Measurements from ENCODE around the gene COL11A2. TPM values are rescaled to one million over a fixed set of nuclear protein-coding genes. Genes with fewer than 3 reads are reported as not detected.

The COL11A2 gene
- total RNA-seq, 1 experiment from 2014 or later, result 7.6 TPM

DNA sequence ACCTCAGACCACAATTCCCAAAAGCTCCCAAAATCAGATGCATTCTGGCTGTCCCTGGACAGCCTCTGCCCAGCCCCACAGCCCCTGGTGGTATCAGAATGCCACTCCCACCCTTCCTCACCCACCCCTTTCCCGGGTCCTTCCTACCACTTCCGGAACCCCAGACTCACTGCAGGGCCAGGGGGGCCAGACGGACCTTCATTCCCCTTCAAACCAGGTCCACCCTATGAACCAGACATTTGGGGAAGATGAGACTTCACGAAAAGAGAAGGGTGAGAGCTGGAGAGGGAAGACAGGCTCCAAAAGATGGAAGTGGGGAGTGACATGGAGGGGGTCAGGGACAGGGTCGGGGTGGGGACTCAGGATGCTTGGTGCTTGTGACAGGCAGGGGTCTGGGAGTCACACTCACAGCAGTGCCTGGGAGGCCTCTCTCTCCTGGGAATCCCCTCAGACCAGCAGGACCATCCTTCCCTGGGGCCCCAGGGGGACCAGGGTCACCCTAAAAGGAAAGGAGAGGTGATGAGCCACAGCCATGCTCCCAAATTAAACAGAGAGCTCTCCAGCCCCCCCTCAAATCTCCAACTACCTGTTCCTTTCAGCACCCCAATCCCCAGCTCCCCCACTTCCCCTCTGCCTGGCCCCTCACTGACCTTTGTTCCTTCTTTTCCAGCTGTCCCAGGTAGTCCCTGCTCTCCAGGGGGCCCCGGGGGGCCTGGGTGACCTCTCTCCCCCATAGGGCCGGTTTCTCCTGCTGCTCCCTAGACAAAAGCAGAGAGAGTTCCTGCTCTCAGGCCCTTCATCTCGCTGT is 20.2 kb downstream of the COL11A2 start:
- no peaks in the 10 kb centered on the region for H3K27me3 ChIP-seq (ENCODE audit: insufficient read depth, low read length)
- H3K9me2 ChIP-seq (ENCODE audit: insufficient read depth), result no peaks in the 10 kb centered on the region
- no peaks in the 10 kb centered on the region for H3K9me3 ChIP-seq (ENCODE audit: control insufficient read depth in 1 of 2, insufficient read depth in 1 of 2, low read depth in 1 of 2, low read length in 2 of 2)
- DNase-seq (ENCODE audit: low read depth, low spot score) (no peak), ATAC-seq (0 out of 2 replicates have a peak, but pooled peaks have one; percentile 10)
- RAD21 ChIA-PET (ENCODE audit: low non-redundant PET in 1 of 2, low total read pairs in 2 of 2, uncharacterized antibody in 2 of 2, unreplicated experiment in 2 of 2), result no interaction called here
- H3K79me2 ChIP-seq (ENCODE audit: insufficient read depth, low read length), result no peaks in the 10 kb centered on the region
- POLR2A ChIA-PET, result interaction anchor here (0.6 kb wide), 1 partner anchor 1461 kb away, joined by 3 read pairs; no protein-coding TSS in a partner anchor
- intact Hi-C loops (cut with micrococcal nuclease), result no loop called here
- H3K4me2 ChIP-seq (ENCODE audit: low read length), result no peak overlapping the region
- H3K9ac ChIP-seq (ENCODE audit: low read length), result no peak overlapping the region
- CTCF ChIA-PET, result interaction anchor here (0.5 to 1.1 kb wide), 5 partner anchors 25 to 157 kb away, joined by 3 to 4 read pairs (median 3); no protein-coding TSS in a partner anchor
- no peak overlapping the region for H3K27ac ChIP-seq (ENCODE audit: low read depth, low read length)
- BruUV-seq (replicated peaks), result no TSS peak
- H3K4me1 ChIP-seq (ENCODE audit: control insufficient read depth in 1 of 2, insufficient read depth in 2 of 2, low read length in 2 of 2), result no peaks in the 10 kb centered on the region
- no peaks in the 10 kb centered on the region for H4K20me1 ChIP-seq (ENCODE audit: insufficient read depth)
- no peak overlapping the region for H3K4me3 ChIP-seq (replicated peaks in 1 of 2; ENCODE audit: low read depth in 1 of 2, low read length in 2 of 2)
- TF ChIP-seq, protein P1, sequence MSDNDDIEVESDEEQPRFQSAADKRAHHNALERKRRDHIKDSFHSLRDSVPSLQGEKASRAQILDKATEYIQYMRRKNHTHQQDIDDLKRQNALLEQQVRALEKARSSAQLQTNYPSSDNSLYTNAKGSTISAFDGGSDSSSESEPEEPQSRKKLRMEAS (IDR thresholded peaks at IDR 0.05), result no peak
- H3K36me3 ChIP-seq (ENCODE audit: control insufficient read depth in 1 of 2, insufficient read depth in 2 of 2, low read length in 2 of 2), result no peaks in the 10 kb centered on the region
- no peak overlapping the region for H2AFZ ChIP-seq (ENCODE audit: low read depth, low read length, poor library complexity, severe bottlenecking)

DNA sequence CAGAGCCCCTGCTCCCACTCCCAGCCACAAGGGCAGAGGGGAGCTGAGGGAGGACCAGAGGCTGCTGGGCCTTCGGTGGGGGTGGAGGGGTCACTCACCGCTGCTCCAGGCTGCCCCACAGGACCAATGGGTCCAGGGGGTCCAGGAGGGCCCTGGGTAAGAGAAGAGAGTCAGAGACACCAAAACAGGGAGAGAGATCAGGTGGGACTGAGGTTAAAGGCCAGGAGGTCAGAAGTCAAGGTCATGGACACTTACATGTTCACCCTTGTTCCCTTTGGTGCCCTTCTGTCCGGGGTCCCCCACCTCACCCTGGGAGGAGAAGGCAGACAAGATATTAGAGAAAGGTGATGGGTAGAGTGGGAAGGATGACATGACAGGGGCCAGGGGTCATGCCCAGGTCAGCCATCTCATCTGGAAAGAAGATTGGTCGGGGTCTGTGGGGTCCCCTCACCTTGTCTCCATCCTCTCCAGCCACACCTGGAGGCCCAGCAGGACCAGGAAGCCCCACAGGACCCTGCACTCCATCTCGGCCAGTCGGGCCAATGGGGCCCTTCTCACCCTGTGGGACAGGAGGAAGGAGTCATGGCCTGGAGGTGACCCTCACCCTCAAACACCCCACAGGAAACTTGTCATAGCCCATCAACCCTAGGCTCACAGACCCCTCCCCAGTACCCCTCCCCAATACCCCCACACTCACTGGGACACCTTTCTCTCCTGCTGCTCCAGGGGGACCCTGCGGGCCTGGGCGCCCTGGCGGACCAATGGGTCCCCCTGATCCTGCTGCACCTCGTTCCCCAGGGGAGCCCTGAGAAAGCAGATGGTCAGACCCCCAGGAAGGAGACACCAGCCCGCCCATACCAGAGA is 21.0 kb downstream of the COL11A2 start:
- H3K4me1 ChIP-seq (ENCODE audit: control insufficient read depth in 1 of 2, insufficient read depth in 2 of 2, low read length in 2 of 2), result no peaks in the 10 kb centered on the region
- BruUV-seq (replicated peaks), result no TSS peak
- H3K27ac ChIP-seq (ENCODE audit: low read depth, low read length), result no peak overlapping the region
- H3K9me3 ChIP-seq (ENCODE audit: control insufficient read depth in 1 of 2, insufficient read depth in 1 of 2, low read depth in 1 of 2, low read length in 2 of 2), result no peaks in the 10 kb centered on the region
- no peaks in the 10 kb centered on the region for H3K36me3 ChIP-seq (ENCODE audit: control insufficient read depth in 1 of 2, insufficient read depth in 2 of 2, low read length in 2 of 2)
- no peaks in the 10 kb centered on the region for H3K27me3 ChIP-seq (ENCODE audit: insufficient read depth, low read length)
- RAD21 ChIA-PET (ENCODE audit: low non-redundant PET in 1 of 2, low total read pairs in 2 of 2, uncharacterized antibody in 2 of 2, unreplicated experiment in 2 of 2), result no interaction called here
- H3K9me2 ChIP-seq (ENCODE audit: insufficient read depth), result no peaks in the 10 kb centered on the region
- CTCF ChIA-PET, result interaction anchor here (1.1 kb wide), 1 partner anchor 29 kb away, joined by 3 read pairs; no protein-coding TSS in a partner anchor
- no peak for ATAC-seq
- H3K79me2 ChIP-seq (ENCODE audit: insufficient read depth, low read length), result no peaks in the 10 kb centered on the region
- H3K9ac ChIP-seq (ENCODE audit: low read length), result no peak overlapping the region
- no peak overlapping the region for H2AFZ ChIP-seq (ENCODE audit: low read depth, low read length, poor library complexity, severe bottlenecking)
- H4K20me1 ChIP-seq (ENCODE audit: insufficient read depth), result no peaks in the 10 kb centered on the region
- POLR2A ChIA-PET, result no interaction called here
- intact Hi-C loops (cut with micrococcal nuclease), result no loop called here
- H3K4me2 ChIP-seq (ENCODE audit: low read length), result no peak overlapping the region
- DNase-seq (ENCODE audit: low read depth, low spot score), result no peak
- no peak overlapping the region for H3K4me3 ChIP-seq (replicated peaks in 1 of 2; ENCODE audit: low read depth in 1 of 2, low read length in 2 of 2)
- TF ChIP-seq ELF1 (IDR thresholded peaks at IDR 0.05; ENCODE audit: borderline replicate concordance, low read depth) (no peak), SRF (IDR thresholded peaks at IDR 0.05; ENCODE audit: low read depth) (no peak), SIN3A (IDR thresholded peaks at IDR 0.05; ENCODE audit: low read depth) (no peak), FOSL1 (IDR thresholded peaks at IDR 0.05; ENCODE audit: low read depth) (no peak), JUND (IDR thresholded peaks at IDR 0.05) (no peak), SP1 (IDR thresholded peaks at IDR 0.05; ENCODE audit: low read depth) (no peak), YY1 (IDR thresholded peaks at IDR 0.05; ENCODE audit: extremely low read depth, insufficient replicate concordance, low read depth, low read length) (no peak), EGR1 (IDR thresholded peaks at IDR 0.05; ENCODE audit: low read depth) (no peak)
- TF ChIP-seq, protein P1 (IDR thresholded peaks at IDR 0.05), result no peak
- TF ChIP-seq, protein P2, sequence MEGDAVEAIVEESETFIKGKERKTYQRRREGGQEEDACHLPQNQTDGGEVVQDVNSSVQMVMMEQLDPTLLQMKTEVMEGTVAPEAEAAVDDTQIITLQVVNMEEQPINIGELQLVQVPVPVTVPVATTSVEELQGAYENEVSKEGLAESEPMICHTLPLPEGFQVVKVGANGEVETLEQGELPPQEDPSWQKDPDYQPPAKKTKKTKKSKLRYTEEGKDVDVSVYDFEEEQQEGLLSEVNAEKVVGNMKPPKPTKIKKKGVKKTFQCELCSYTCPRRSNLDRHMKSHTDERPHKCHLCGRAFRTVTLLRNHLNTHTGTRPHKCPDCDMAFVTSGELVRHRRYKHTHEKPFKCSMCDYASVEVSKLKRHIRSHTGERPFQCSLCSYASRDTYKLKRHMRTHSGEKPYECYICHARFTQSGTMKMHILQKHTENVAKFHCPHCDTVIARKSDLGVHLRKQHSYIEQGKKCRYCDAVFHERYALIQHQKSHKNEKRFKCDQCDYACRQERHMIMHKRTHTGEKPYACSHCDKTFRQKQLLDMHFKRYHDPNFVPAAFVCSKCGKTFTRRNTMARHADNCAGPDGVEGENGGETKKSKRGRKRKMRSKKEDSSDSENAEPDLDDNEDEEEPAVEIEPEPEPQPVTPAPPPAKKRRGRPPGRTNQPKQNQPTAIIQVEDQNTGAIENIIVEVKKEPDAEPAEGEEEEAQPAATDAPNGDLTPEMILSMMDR (IDR thresholded peaks at IDR 0.05 in 2 of 3, conservative IDR thresholded peaks at IDR 0.05 in 1 of 3; ENCODE audit: borderline replicate concordance in 1 of 3, insufficient read depth in 1 of 3, low read depth in 2 of 3, low read length in 2 of 3), result no peak
- TF ChIP-seq, protein P3, sequence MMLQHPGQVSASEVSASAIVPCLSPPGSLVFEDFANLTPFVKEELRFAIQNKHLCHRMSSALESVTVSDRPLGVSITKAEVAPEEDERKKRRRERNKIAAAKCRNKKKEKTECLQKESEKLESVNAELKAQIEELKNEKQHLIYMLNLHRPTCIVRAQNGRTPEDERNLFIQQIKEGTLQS (IDR thresholded peaks at IDR 0.05), result no peak
- TF ChIP-seq, protein P4, sequence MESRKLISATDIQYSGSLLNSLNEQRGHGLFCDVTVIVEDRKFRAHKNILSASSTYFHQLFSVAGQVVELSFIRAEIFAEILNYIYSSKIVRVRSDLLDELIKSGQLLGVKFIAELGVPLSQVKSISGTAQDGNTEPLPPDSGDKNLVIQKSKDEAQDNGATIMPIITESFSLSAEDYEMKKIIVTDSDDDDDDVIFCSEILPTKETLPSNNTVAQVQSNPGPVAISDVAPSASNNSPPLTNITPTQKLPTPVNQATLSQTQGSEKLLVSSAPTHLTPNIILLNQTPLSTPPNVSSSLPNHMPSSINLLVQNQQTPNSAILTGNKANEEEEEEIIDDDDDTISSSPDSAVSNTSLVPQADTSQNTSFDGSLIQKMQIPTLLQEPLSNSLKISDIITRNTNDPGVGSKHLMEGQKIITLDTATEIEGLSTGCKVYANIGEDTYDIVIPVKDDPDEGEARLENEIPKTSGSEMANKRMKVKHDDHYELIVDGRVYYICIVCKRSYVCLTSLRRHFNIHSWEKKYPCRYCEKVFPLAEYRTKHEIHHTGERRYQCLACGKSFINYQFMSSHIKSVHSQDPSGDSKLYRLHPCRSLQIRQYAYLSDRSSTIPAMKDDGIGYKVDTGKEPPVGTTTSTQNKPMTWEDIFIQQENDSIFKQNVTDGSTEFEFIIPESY (IDR thresholded peaks at IDR 0.05; ENCODE audit: extremely low read depth, insufficient replicate concordance, low read length), result no peak
